Measurements from ENCODE around the gene RAB5B. TPM values are rescaled to one million over a fixed set of nuclear protein-coding genes. Genes with fewer than 3 reads are reported as not detected.

The RAB5B gene
- total and polyA plus RNA-seq, 2 donors (not counting 3 experiments of a cell fraction or from before 2014, with no cell fraction given) = 103 to 105 TPM

DNA sequence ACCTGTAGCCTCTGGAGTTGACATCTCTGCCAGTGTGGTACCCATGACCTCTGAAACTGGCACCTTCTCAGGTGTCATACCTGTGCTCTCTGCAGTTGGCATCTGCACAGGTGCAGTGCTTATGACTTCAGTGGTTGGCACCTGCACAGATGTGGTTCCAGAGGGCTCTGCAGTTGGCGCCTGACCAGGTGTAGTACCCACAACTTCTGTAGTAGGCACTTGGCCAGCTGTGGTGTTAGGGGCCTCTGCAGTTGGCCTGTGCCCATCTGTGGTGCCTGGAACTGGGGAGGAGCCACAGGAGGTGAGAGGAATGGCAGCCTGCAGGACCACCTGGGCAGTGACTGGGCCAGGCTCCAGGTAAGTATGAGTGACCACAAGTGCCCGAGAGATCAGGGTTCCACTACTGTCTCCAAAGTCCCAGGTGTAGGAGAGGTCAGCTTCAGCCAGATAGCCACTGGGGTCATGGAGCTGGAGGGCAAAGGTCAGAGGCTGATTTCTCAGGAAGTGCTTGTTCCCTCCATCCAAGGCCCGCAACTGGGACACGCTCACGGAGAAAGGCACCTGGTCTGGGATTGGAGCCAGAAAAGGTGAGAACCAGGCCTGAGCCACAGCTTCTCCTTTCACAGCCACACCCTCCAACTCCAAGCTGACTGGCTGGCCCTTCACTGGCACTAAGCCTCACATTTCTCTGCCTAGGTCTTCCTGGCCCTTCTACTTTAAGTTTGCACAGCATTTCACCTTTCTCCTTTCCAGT is 16.6 kb upstream of the RAB5B start:
- H2AFZ ChIP-seq (ENCODE audit: low read depth, low read length) = no peak overlapping the region
- H3K27me3 ChIP-seq (ENCODE audit: control insufficient read depth in 2 of 2, insufficient read depth in 2 of 2, low read length in 2 of 2) = no peaks in the 10 kb centered on the region
- no peaks in the 10 kb centered on the region for H3K9me1 ChIP-seq (replicated peaks; ENCODE audit: control insufficient read depth, extremely low read depth, insufficient read depth, low read length)
- no peak overlapping the region for H3K27ac ChIP-seq (ENCODE audit: insufficient read depth, low read depth, low read length)
- H3K4me1 ChIP-seq (ENCODE audit: control insufficient read depth, extremely low read depth, insufficient read depth, low read length) = no peaks in the 10 kb centered on the region
- no peak overlapping the region for H3K4me3 ChIP-seq (replicated peaks in 1 of 3; ENCODE audit: insufficient read depth in 1 of 3, low read depth in 1 of 3, low read length in 3 of 3)
- peaks cover 0 to 10% of the 10 kb centered on the region in 2 experiments for H3K36me3 ChIP-seq (ENCODE audit: control insufficient read depth in 2 of 2, extremely low read depth in 1 of 2, insufficient read depth in 2 of 2, low read length in 2 of 2)
- no peaks in the 10 kb centered on the region for H3K9me3 ChIP-seq (replicated peaks; ENCODE audit: control insufficient read depth, insufficient read depth, low read length)
- no peak for DNase-seq (ENCODE audit: low read depth, low spot score)
- dilution Hi-C loops (cut with MboI; ENCODE audit: extremely low pct_ligation_motif_present, low sequenced_read_pairs) (no loop called here), intact Hi-C loops (cut with micrococcal nuclease) (no loop called here)
- no peaks in the 10 kb centered on the region for H4K20me1 ChIP-seq (replicated peaks; ENCODE audit: control insufficient read depth, extremely low read depth, insufficient read depth, low read length)
- H3K9ac ChIP-seq (replicated peaks; ENCODE audit: extremely low read depth, insufficient read depth, low read length) = no peak overlapping the region
- no peaks in the 10 kb centered on the region for H3K79me2 ChIP-seq (ENCODE audit: control insufficient read depth, insufficient read depth, low read length)
- H3K4me2 ChIP-seq (ENCODE audit: insufficient read depth, low read length) = no peak overlapping the region
- POLR2A ChIA-PET = interaction anchor here (0.5 to 1.4 kb wide), 2 partner anchors 16 to 761 kb away, joined by 3 read pairs; partner anchors contain the start of gene RAB5B
- TF ChIP-seq EZH2 (IDR thresholded peaks at IDR 0.05; ENCODE audit: borderline replicate concordance, low read depth, low read length, severe bottlenecking) = no peak
- TF ChIP-seq, protein P1, sequence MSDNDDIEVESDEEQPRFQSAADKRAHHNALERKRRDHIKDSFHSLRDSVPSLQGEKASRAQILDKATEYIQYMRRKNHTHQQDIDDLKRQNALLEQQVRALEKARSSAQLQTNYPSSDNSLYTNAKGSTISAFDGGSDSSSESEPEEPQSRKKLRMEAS (IDR thresholded peaks at IDR 0.05; ENCODE audit: insufficient read depth, insufficient read length) = no peak
- no TSS peak for BruUV-seq (replicated peaks)
- CTCF ChIA-PET = interaction anchor here (1.4 to 3.3 kb wide), 3 partner anchors 16 to 72 kb away, joined by 5 to 11 read pairs (median 6); partner anchors contain the start of gene RAB5B
- FAIRE-seq = no peak

DNA sequence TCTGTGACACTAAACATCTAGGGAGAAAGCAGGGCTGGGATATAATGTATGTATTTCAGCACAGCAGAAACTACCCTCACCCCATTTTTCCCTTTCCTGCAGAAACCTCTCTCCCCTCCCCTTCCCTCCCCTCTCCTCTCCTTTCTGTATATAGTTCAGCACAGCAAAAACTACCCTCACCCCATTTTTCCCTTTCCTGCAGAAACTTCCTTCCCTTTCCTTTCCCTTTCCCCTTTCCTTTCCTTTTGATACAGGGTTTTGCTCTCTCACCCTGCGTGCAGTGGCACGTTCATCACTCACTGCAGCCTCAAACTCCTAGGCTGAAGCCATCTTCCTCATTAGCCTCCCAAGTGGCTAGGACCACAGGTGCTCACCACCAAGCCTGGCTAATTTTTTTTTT is 10.1 kb upstream of the RAB5B start:
- Histone ChIP-seq H3K79me2 (ENCODE audit: control insufficient read depth, insufficient read depth, low read length) (peaks cover 13% of the 10 kb centered on the region), H3K9ac (replicated peaks; ENCODE audit: extremely low read depth, insufficient read depth, low read length) (no peak overlapping the region), H3K9me1 (replicated peaks; ENCODE audit: control insufficient read depth, extremely low read depth, insufficient read depth, low read length) (no peaks in the 10 kb centered on the region), H3K9me3 (replicated peaks; ENCODE audit: control insufficient read depth, insufficient read depth, low read length) (no peaks in the 10 kb centered on the region), H3K27ac (ENCODE audit: insufficient read depth, low read depth, low read length) (no peak overlapping the region), H3K4me3 (replicated peaks in 1 of 3; ENCODE audit: insufficient read depth in 1 of 3, low read depth in 1 of 3, low read length in 3 of 3) (no peak overlapping the region), H3K4me1 (ENCODE audit: control insufficient read depth, extremely low read depth, insufficient read depth, low read length) (peaks cover 15% of the 10 kb centered on the region), H2AFZ (ENCODE audit: low read depth, low read length) (no peak overlapping the region), H3K4me2 (ENCODE audit: insufficient read depth, low read length) (no peak overlapping the region), H4K20me1 (replicated peaks; ENCODE audit: control insufficient read depth, extremely low read depth, insufficient read depth, low read length) (no peaks in the 10 kb centered on the region), H3K27me3 (ENCODE audit: control insufficient read depth in 2 of 2, insufficient read depth in 2 of 2, low read length in 2 of 2) (no peaks in the 10 kb centered on the region), H3K36me3 (ENCODE audit: control insufficient read depth in 2 of 2, extremely low read depth in 1 of 2, insufficient read depth in 2 of 2, low read length in 2 of 2) (peaks cover 0 to 2% of the 10 kb centered on the region in 2 experiments)
- CTCF ChIA-PET = no interaction called here
- FAIRE-seq (no peak), DNase-seq (ENCODE audit: low read depth, low spot score) (no peak)
- TF ChIP-seq MYC (IDR thresholded peaks at IDR 0.05; ENCODE audit: low read depth, low read length) (no peak), POLR2AphosphoS5 (IDR thresholded peaks at IDR 0.05; ENCODE audit: insufficient read depth, low read depth, low read length) (no peak), GATA2 (IDR thresholded peaks at IDR 0.05; ENCODE audit: insufficient read depth, insufficient read length, low read depth, low read length) (no peak), JUN (IDR thresholded peaks at IDR 0.05; ENCODE audit: borderline replicate concordance, insufficient read depth, insufficient read length, low read depth) (no peak), EZH2 (IDR thresholded peaks at IDR 0.05; ENCODE audit: borderline replicate concordance, low read depth, low read length, severe bottlenecking) (no peak), FOS (IDR thresholded peaks at IDR 0.05; ENCODE audit: borderline replicate concordance, insufficient read depth, low read length) (no peak), POLR2A (IDR thresholded peaks at IDR 0.05; ENCODE audit: low read depth, low read length) (no peak)
- TF ChIP-seq, protein P2, sequence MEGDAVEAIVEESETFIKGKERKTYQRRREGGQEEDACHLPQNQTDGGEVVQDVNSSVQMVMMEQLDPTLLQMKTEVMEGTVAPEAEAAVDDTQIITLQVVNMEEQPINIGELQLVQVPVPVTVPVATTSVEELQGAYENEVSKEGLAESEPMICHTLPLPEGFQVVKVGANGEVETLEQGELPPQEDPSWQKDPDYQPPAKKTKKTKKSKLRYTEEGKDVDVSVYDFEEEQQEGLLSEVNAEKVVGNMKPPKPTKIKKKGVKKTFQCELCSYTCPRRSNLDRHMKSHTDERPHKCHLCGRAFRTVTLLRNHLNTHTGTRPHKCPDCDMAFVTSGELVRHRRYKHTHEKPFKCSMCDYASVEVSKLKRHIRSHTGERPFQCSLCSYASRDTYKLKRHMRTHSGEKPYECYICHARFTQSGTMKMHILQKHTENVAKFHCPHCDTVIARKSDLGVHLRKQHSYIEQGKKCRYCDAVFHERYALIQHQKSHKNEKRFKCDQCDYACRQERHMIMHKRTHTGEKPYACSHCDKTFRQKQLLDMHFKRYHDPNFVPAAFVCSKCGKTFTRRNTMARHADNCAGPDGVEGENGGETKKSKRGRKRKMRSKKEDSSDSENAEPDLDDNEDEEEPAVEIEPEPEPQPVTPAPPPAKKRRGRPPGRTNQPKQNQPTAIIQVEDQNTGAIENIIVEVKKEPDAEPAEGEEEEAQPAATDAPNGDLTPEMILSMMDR (IDR thresholded peaks at IDR 0.05; ENCODE audit: extremely low read depth in 1 of 2, insufficient read depth in 1 of 2, low read depth in 1 of 2, low read length in 2 of 2) = no peak
- TF ChIP-seq, protein P1 (IDR thresholded peaks at IDR 0.05; ENCODE audit: insufficient read depth, insufficient read length) = no peak
- BruUV-seq (replicated peaks) = no TSS peak
- intact Hi-C loops (cut with micrococcal nuclease) (no loop called here), dilution Hi-C loops (cut with MboI; ENCODE audit: extremely low pct_ligation_motif_present, low sequenced_read_pairs) (no loop called here)
- POLR2A ChIA-PET = no interaction called here

Measured in endothelial cell of umbilical vein (primary cell).